Bronchial smooth muscle cell (primary cell): ENCODE measurements around the gene DLX1. TPM values are rescaled to one million over a fixed set of nuclear protein-coding genes. Genes with fewer than 3 reads are reported as not detected.

Experiments
- total RNA-seq: library from RNA; depleted of rRNA; stranded (reverse); fragments of >200 nt; gene quantifications from 2 replicates; pipeline ENCODE4 v1.2.1, GENCODE V29; 2014

The DLX1 gene
- 1.4 TPM in 2 replicates for total RNA-seq

DNA sequence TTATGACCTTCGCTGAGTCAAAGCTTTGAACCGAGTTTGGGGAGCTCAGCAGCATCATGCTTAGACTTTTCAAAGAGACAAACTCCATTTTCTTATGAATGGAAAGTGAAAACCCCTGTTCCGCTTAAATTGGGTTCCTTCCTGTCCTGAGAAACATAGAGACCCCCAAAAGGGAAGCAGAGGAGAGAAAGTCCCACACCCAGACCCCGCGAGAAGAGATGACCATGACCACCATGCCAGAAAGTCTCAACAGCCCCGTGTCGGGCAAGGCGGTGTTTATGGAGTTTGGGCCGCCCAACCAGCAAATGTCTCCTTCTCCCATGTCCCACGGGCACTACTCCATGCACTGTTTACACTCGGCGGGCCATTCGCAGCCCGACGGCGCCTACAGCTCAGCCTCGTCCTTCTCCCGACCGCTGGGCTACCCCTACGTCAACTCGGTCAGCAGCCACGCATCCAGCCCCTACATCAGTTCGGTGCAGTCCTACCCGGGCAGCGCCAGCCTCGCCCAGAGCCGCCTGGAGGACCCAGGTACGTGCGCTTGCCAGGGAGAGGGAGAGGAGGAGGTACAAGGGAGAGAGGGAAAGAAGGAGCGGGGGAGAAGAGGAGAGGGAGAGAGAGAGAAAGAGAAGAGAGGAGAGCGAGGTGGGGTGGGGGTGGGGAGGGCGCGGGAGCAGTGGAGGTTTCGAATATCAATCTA lies at the start of gene DLX1:
Gene DLX1 (plus strand): TSS at position 48 of the 700 bp plus-strand sequence. CDS start 171 bp downstream, at position 219.

DNA sequence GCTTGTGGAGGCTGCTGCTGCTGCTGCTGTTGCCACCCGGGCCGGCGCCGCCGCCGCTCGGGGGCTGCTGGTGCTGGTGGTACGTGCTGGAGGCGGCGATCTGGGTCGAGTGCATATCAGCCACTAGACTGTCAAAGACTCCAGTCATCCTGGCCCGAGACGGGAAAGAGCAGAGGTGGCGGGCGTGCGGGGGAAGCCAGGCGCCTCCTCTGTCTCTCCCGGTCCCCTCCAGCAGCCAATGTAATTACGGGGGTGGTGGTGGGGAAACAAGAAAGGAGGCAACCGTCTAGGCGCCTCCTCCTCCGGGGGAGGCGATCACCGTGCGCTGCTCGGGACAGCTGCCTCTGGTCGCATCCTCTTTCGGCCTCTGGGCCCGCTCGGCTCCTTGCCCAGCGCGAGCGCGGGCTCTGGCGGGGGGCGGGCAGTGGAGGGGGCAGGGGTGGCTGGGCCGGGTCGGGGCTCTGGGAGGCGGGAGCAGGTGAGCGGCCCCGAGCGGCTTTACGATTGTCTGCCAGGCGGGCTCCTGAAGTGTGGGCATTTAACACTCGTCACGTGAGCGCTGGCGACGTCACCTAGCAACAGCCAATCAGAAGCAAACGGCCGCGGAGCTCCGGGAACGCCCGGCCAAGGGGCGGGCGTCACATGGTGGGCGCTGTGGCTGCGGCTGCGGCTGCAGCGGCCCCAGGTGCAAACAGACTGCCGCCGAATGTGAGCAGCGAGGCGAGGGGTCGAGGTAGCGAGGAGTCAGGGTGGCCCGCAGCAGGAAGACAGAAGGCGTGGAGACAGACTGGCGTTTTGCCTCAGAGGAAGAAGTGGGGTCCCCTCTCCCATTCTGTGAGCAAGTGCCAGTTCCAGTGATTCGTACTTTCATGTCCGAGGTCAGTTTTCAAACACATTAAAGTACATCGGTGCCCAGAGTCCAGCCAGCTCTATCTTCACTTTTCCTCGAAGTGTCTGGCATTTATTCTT lies 17.4 kb downstream of the DLX1 start, which contains the start of gene DLX2:
Gene DLX2 (minus strand): TSS at position 510 of the 969 bp plus-strand sequence. CDS start 362 bp downstream, at position 148.

Other genes with a start within 250 kb of the DLX1 start
- gene SLC25A12, start 191.3 kb upstream of the DLX1 start, total RNA-seq = 17.5 and 21.6 TPM in 2 replicates
- gene HAT1, start 163.0 kb upstream of the DLX1 start, total RNA-seq = 18.4 and 21.8 TPM in 2 replicates
- gene METAP1D, start 85.6 kb upstream of the DLX1 start, total RNA-seq = 4.9 and 5.2 TPM in 2 replicates
- 0.09 and 0.32 TPM in 2 replicates for gene DLX2, start 17.4 kb downstream of the DLX1 start, total RNA-seq